H9 (cell line): ENCODE results near the gene DCAF6. TPM values are rescaled to one million over a fixed set of nuclear protein-coding genes. Genes with fewer than 3 reads are reported as not detected.

Source experiments
- DNase-seq: peaks from one replicate; pipeline ENCODE4 v3.0.0-alpha.2; 2017
- H2AFZ ChIP-seq: one replicate; pipeline ENCODE4 v1.6.1; 2013; ENCODE audit warnings: mild to moderate bottlenecking, low read length, control low read depth, moderate library complexity
- H2AK5ac ChIP-seq: 2 replicates; pipeline ENCODE4 v1.6.1; 2013; ENCODE audit warnings: low read length, control low read depth, mixed read lengths; ENCODE audit not compliant: insufficient read length
- H2BK120ac ChIP-seq: one replicate; pipeline ENCODE4 v1.6.1; 2013; ENCODE audit warnings: low read depth, mild to moderate bottlenecking, low read length, control low read depth, inconsistent platforms; ENCODE audit not compliant: poor library complexity, severe bottlenecking
- H2BK12ac ChIP-seq: 2 replicates; pipeline ENCODE4 v1.6.1; 2013; ENCODE audit warnings: low read length, control low read depth, mixed read lengths, low read depth; ENCODE audit not compliant: insufficient read length
- H2BK15ac ChIP-seq: 2 replicates; pipeline ENCODE4 v1.6.1; 2013; ENCODE audit warnings: low read depth, low read length, control low read depth
- H2BK20ac ChIP-seq: one replicate; pipeline ENCODE4 v1.6.1; 2013; ENCODE audit warnings: low read depth, mild to moderate bottlenecking, low read length, control low read depth, inconsistent platforms; ENCODE audit not compliant: poor library complexity, severe bottlenecking
- H2BK5ac ChIP-seq: 2 replicates; pipeline ENCODE4 v1.6.1; 2013; ENCODE audit warnings: low read length, control low read depth, mixed read lengths; ENCODE audit not compliant: insufficient read length
- H3K14ac ChIP-seq: 2 replicates; pipeline ENCODE4 v1.6.1; 2013; ENCODE audit warnings: low read length, control low read depth; ENCODE audit not compliant: insufficient read depth
- H3K18ac ChIP-seq: 2 replicates; pipeline ENCODE4 v1.6.1; 2013; ENCODE audit warnings: low read depth, mild to moderate bottlenecking, mixed read lengths, low read length, control low read depth; ENCODE audit not compliant: insufficient read length
- H3K23ac ChIP-seq: 2 replicates; pipeline ENCODE4 v1.6.1; 2013; ENCODE audit warnings: low read length, control low read depth, mixed read lengths, low read depth; ENCODE audit not compliant: insufficient read length
- H3K23me2 ChIP-seq: 2 replicates; pipeline ENCODE4 v1.6.1; 2013; ENCODE audit warnings: low read depth, mild to moderate bottlenecking, mixed read lengths, low read length, control low read depth; ENCODE audit not compliant: insufficient read length, poor library complexity, severe bottlenecking
- H3K27ac ChIP-seq: 2 replicates; pipeline ENCODE4 v1.5.1; 2013; ENCODE audit warnings: low read length, control low read depth, mixed read lengths, low read depth; ENCODE audit not compliant: insufficient read length
- H3K27me3 ChIP-seq: 2 replicates; pipeline ENCODE4 v1.6.1; 2013; ENCODE audit warnings: low read length, control low read depth, inconsistent platforms; ENCODE audit not compliant: insufficient read depth
- H3K4ac ChIP-seq: 2 replicates; pipeline ENCODE4 v1.6.1; 2013; ENCODE audit warnings: low read depth, mild to moderate bottlenecking, control low read depth, inconsistent platforms, low read length, moderate library complexity
- H3K4me1 ChIP-seq: 2 replicates; pipeline ENCODE4 v1.6.1; 2013; ENCODE audit warnings: low read length, control low read depth, inconsistent platforms; ENCODE audit not compliant: insufficient read depth
- H3K4me2 ChIP-seq: 2 replicates; pipeline ENCODE4 v1.6.1; 2013; ENCODE audit warnings: low read length, control low read depth, mixed read lengths; ENCODE audit not compliant: insufficient read length, insufficient read depth
- H3K56ac ChIP-seq: 2 replicates; pipeline ENCODE4 v1.6.1; 2013; ENCODE audit warnings: low read depth, mild to moderate bottlenecking, mixed read lengths, low read length, control low read depth; ENCODE audit not compliant: insufficient read length
- H3K79me1 ChIP-seq: 2 replicates; pipeline ENCODE4 v1.6.1; 2013; ENCODE audit warnings: low read depth, mild to moderate bottlenecking, moderate library complexity, low read length, control low read depth, inconsistent platforms; ENCODE audit not compliant: insufficient read depth, poor library complexity, severe bottlenecking
- H3K79me2 ChIP-seq: 2 replicates; pipeline ENCODE4 v1.6.1; 2013; ENCODE audit warnings: low read length, control low read depth, inconsistent platforms; ENCODE audit not compliant: insufficient read depth
- H3K9ac ChIP-seq: 2 replicates; pipeline ENCODE4 v1.6.1; 2013; ENCODE audit warnings: low read length, control low read depth, mixed read lengths; ENCODE audit not compliant: insufficient read length; ENCODE audit errors: extremely low read depth
- H3K9me3 ChIP-seq: one replicate; pipeline ENCODE4 v1.6.1; 2013; ENCODE audit warnings: low read depth, low read length, inconsistent platforms; ENCODE audit not compliant: control insufficient read depth
- H3T11ph ChIP-seq: one replicate; pipeline ENCODE4 v1.6.1; 2013; ENCODE audit warnings: mild to moderate bottlenecking, low read length, control low read depth, inconsistent platforms
- H4K20me1 ChIP-seq: one replicate; pipeline ENCODE4 v1.6.1; 2013; ENCODE audit not compliant: control insufficient read depth, insufficient read length, insufficient read depth
- H4K5ac ChIP-seq: 2 replicates; pipeline ENCODE4 v1.6.1; 2013; ENCODE audit warnings: low read depth, mild to moderate bottlenecking, mixed read lengths, low read length, control low read depth; ENCODE audit not compliant: insufficient read length
- H4K8ac ChIP-seq: replicated peaks from 2 replicates; pipeline ENCODE4 v1.6.1; 2013; ENCODE audit warnings: low read length, control low read depth, mixed read lengths, low read depth; ENCODE audit not compliant: insufficient read length
- H4K91ac ChIP-seq: 2 replicates; pipeline ENCODE4 v1.6.1; 2013; ENCODE audit warnings: low read depth, mild to moderate bottlenecking, moderate library complexity, mixed read lengths, low read length, control low read depth; ENCODE audit not compliant: insufficient read length
- H3K27ac Mint-ChIP-seq, 3 experiments: 2 replicates in 2 of 3; 3 replicates in 1 of 3; pipeline ENCODE4 v1.8.0; 2020 to 2021; ENCODE audit warnings: mixed read lengths in 3 of 3, mild to moderate bottlenecking in 1 of 3, moderate library complexity in 1 of 3
- H3K27me3 Mint-ChIP-seq: 2 replicates; pipeline ENCODE4 v1.8.0; 2021; ENCODE audit warnings: low read depth, mild to moderate bottlenecking, moderate library complexity, mixed read lengths
- H3K36me3 Mint-ChIP-seq, 3 experiments: 2 replicates in 2 of 3; 3 replicates in 1 of 3; pipeline ENCODE4 v1.8.0; 2020 to 2021; ENCODE audit warnings: low read depth in 3 of 3, mixed read lengths in 3 of 3; ENCODE audit not compliant: insufficient read depth in 1 of 3
- H3K4me1 Mint-ChIP-seq, 2 experiments: 2 replicates each; pipeline ENCODE4 v1.8.0; 2020; ENCODE audit warnings: mixed read lengths in 2 of 2
- H3K4me3 Mint-ChIP-seq, 2 experiments: 2 replicates in 1 of 2; 3 replicates in 1 of 2; pipeline ENCODE4 v1.8.0; 2020 to 2021; ENCODE audit warnings: mild to moderate bottlenecking in 2 of 2, mixed read lengths in 2 of 2, moderate library complexity in 1 of 2
- H3K9me3 Mint-ChIP-seq, 2 experiments: 2 replicates in 1 of 2; 3 replicates in 1 of 2; pipeline ENCODE4 v1.8.0; 2020; ENCODE audit warnings: mild to moderate bottlenecking in 2 of 2, mixed read lengths in 2 of 2, moderate library complexity in 1 of 2
- WGBS: extraction: QIAGEN DNeasy Blood & Tissue Kit; methylation state at CpG from one replicate; pipeline ENCODE4 v1.1.7; 2013; ENCODE audit warnings: missing lambda C conversion rate, low lambda C conversion rate, mixed read lengths; ENCODE audit not compliant: insufficient read length; ENCODE audit errors: extremely low coverage; 5-methylcytosine and 5-hydroxymethylcytosine counted together
- total RNA-seq: library from RNA; stranded (reverse); gene quantifications from 2 replicates; pipeline ENCODE4 v1.2.1, GENCODE V29; 2021
- TF ChIP-seq, protein P1 (sequence below): fragments of 200-600 bp; sonication (generic); conservative IDR thresholded peaks from 3 replicates; pipeline ENCODE4 v1.8.0; 2021; ENCODE audit warnings: antibody characterized with exemption, mild to moderate bottlenecking

The DCAF6 gene
- total RNA-seq, 1 experiment from 2014 or later, result 16.0 TPM

DNA sequence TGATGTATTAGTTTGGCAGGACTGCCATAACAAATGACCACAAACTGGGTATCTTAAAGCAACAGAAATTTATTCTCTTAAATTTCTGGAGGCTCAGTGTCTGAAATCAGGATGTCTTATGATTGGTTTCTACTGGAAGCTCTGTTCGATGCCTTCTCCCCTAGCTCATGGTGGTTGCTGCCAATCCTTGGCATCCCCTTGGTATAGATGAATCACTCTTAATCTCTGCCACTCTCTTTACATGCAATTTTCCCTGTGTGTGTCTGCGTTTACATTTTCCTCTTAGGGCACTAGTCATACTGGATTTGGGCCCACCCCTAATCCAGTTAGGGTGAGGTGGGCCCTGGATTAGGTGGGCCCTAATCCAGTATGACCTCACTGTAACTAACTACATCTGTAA is 55.1 kb downstream of the DCAF6 start:
- Histone ChIP-seq H3K4me2 (no peak overlapping the region), H4K8ac (no peak overlapping the region)
- no peaks in the 10 kb centered on the region for H3K4me1 Mint-ChIP-seq

More for the DNA sequence above, 55.1 kb downstream of the DCAF6 start:
- Histone ChIP-seq H4K20me1 (no peaks in the 10 kb centered on the region), H4K91ac (no peak overlapping the region), H2BK120ac (no peak overlapping the region), H3K27ac (no peak overlapping the region), H3K4me1 (no peaks in the 10 kb centered on the region; the same call in 1 of the 2 replicates), H4K5ac (no peak overlapping the region), H2BK5ac (no peak overlapping the region), H2BK20ac (no peak overlapping the region), H2AFZ (no peak overlapping the region), H2BK15ac (no peak overlapping the region), H2AK5ac (no peak overlapping the region), H2BK12ac (no peak overlapping the region), H3K23me2 (no peaks in the 10 kb centered on the region), H3T11ph (no peak overlapping the region), H3K79me1 (no peaks in the 10 kb centered on the region), H3K18ac (no peak overlapping the region), H3K23ac (no peak overlapping the region), H3K9me3 (no peaks in the 10 kb centered on the region), H3K27me3 (no peaks in the 10 kb centered on the region), H3K56ac (no peak overlapping the region), H3K4ac (no peak overlapping the region), H3K14ac (no peak overlapping the region), H3K9ac (no peak overlapping the region), H3K79me2 (no peaks in the 10 kb centered on the region)
- Mint-ChIP-seq H3K27me3 (no peaks in the 10 kb centered on the region), H3K4me3 (no peak overlapping the region), H3K27ac (0 out of 7 replicates have a peak overlapping the region, but pooled peaks of 1 of the 3 experiments have one; percentile 10), H3K36me3 (peaks cover 2 to 22% (median 21%) of the 10 kb centered on the region in 3 experiments; a peak in 5 of 7 replicates), H3K9me3 (no peaks in the 10 kb centered on the region)
- TF ChIP-seq, protein P1, sequence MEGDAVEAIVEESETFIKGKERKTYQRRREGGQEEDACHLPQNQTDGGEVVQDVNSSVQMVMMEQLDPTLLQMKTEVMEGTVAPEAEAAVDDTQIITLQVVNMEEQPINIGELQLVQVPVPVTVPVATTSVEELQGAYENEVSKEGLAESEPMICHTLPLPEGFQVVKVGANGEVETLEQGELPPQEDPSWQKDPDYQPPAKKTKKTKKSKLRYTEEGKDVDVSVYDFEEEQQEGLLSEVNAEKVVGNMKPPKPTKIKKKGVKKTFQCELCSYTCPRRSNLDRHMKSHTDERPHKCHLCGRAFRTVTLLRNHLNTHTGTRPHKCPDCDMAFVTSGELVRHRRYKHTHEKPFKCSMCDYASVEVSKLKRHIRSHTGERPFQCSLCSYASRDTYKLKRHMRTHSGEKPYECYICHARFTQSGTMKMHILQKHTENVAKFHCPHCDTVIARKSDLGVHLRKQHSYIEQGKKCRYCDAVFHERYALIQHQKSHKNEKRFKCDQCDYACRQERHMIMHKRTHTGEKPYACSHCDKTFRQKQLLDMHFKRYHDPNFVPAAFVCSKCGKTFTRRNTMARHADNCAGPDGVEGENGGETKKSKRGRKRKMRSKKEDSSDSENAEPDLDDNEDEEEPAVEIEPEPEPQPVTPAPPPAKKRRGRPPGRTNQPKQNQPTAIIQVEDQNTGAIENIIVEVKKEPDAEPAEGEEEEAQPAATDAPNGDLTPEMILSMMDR, result no peak
- no CpG with 5 or more reads among the region's 2 CpGs for WGBS
- no peak for DNase-seq
